ENCODE results near the gene SCLY.
A peak's percentile ranks its signal among the peaks of the same experiment; 100 is the strongest.
"Not testable (repeated sequence)": the region's sequence is repeated elsewhere in the genome, so short reads cannot be mapped to it uniquely, and the experiment has no call there.

Gene SCLY

GRCh38 chr2:238060542-238061314 lies at the start of gene SCLY:
Gene SCLY (plus strand): TSS chr2:238061001. CDS start chr2:238061055, 54 bp downstream.
- peak; percentile 100 for DNase-seq (ENCODE audit: low spot score)

- DNase-seq (ENCODE audit: low spot score): no peak
These were observed 47.0 kb upstream of the SCLY start for GRCh38 chr2:238013806-238014205.

- DNase-seq (ENCODE audit: low spot score): no peak
These were observed 45.1 kb upstream of the SCLY start for GRCh38 chr2:238015705-238016104.

GRCh38 chr2:238016526-238016925 lies 44.3 kb upstream of the SCLY start:
- no peak for DNase-seq (ENCODE audit: low spot score)

GRCh38 chr2:238019962-238020361 lies 40.8 kb upstream of the SCLY start:
- no peak for DNase-seq (ENCODE audit: low spot score)

GRCh38 chr2:238020816-238021215 lies 40.0 kb upstream of the SCLY start:
- DNase-seq (ENCODE audit: low spot score): no peak

GRCh38 chr2:238021327-238021726 lies 39.5 kb upstream of the SCLY start:
- DNase-seq (ENCODE audit: low spot score): no peak

- DNase-seq (ENCODE audit: low spot score): no peak
These were observed 38.1 kb upstream of the SCLY start for GRCh38 chr2:238022594-238023157.

GRCh38 chr2:238023608-238024007 lies 37.2 kb upstream of the SCLY start:
- no peak for DNase-seq (ENCODE audit: low spot score)

- no peak for DNase-seq (ENCODE audit: low spot score)
These were observed 35.8 kb upstream of the SCLY start for GRCh38 chr2:238024986-238025385.

- DNase-seq (ENCODE audit: low spot score): no peak
These were observed 35.0 kb upstream of the SCLY start for GRCh38 chr2:238025741-238026360.

- DNase-seq (ENCODE audit: low spot score): no peak
These were observed 33.7 kb upstream of the SCLY start for GRCh38 chr2:238027058-238027457.

- DNase-seq (ENCODE audit: low spot score): peak; percentile 41
These were observed 33.0 kb upstream of the SCLY start for GRCh38 chr2:238027591-238028415.

GRCh38 chr2:238029853-238030252 lies 30.9 kb upstream of the SCLY start:
- no peak for DNase-seq (ENCODE audit: low spot score)

GRCh38 chr2:238030422-238031155 lies 30.2 kb upstream of the SCLY start:
- peak; percentile 33 for DNase-seq (ENCODE audit: low spot score)

- DNase-seq (ENCODE audit: low spot score): no peak
These were observed 29.1 kb upstream of the SCLY start for GRCh38 chr2:238031751-238032150.

GRCh38 chr2:238032755-238033337 lies 28.0 kb upstream of the SCLY start:
- no peak for DNase-seq (ENCODE audit: low spot score)

- DNase-seq (ENCODE audit: low spot score): not testable (repeated sequence)
These were observed 26.8 kb upstream of the SCLY start for GRCh38 chr2:238033991-238034390.

- DNase-seq (ENCODE audit: low spot score): no peak
These were observed 22.6 kb upstream of the SCLY start for GRCh38 chr2:238038203-238038602.

GRCh38 chr2:238039151-238039550 lies 21.6 kb upstream of the SCLY start:
- no peak for DNase-seq (ENCODE audit: low spot score)

- DNase-seq (ENCODE audit: low spot score): no peak
These were observed 20.8 kb upstream of the SCLY start for GRCh38 chr2:238039985-238040384.

All from iPS-NIHi11 (cell line).